GM21447 (cell line): ENCODE data around the gene SBF1.
A peak's percentile ranks its signal among the peaks of the same experiment; 100 is the strongest.

Source experiments
- ATAC-seq: cut with Tn5 transposase; IDR thresholded peaks from one replicate; pipeline ENCODE4 v1.9.1; 2021; ENCODE audit not compliant: unreplicated experiment

Gene SBF1

DNA sequence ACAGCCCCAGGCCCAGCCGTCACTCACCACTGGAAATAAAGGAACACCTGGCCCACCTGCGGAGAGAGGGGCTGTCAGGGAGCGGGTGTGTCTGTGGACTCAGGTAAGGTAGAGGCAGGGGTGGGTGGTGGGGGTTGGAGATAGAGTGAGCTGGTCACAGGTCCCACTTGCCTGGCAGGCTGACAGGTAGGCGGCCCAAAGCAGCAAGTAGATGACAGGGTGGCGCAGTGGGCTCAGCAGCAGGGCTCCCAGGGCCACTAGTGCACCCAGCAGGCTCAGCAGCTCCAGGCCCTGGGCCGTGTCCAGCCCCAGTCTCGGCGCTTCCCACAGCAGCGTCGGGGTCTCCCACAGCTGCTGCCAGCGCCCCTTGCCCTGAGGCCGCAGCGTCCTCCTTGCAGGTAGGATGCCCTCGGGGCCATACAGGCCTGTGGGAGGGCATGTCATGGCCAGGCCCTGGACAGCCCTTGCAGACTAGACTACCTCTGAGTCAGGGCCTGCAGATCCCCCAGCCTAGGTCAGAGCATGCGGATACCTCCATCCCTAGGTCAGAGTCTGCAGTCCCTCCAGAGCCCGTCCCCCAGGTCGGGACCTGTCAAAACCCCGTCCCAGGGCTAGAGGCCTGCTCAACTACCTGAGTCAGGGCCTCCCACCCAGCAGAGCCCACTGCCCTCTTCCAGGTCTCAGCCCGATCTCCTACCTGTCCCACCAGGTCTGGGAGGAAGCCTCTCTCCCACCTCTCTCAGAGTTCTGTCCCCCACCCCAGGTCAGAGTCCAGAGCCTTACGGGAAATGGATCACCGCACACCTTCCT, 32.0 kb upstream of the SBF1 start:
- ATAC-seq: peak; percentile 4

GRCh38 chr22:50505776-50506610, 31.2 kb upstream of the SBF1 start:
- ATAC-seq: no peak

DNA sequence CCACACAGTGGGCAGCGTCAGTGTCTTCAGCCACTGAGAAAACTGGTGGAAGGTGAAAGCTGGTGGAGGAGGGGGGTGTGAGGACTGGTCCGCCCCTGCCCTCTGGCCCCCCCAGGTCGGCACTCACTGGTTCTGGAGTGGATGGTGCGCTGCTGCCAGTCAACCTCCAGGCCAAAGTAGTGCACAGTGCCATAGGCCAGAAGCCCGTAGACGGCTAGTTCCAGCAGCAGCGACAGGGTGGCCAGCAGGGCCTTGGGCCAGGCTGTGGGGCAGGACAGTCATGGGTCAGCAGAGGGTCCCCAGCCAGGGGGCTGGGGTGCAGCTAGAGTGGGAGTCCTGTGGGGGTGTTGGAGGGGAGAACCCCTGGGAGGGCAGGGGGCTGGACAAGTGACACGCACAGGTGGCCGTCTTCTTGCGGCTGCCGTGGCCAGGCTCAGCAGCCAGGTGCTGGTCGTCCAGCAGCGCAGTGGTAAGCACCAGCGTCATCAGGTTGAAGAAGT, 30.5 kb upstream of the SBF1 start:
- no peak for ATAC-seq

DNA sequence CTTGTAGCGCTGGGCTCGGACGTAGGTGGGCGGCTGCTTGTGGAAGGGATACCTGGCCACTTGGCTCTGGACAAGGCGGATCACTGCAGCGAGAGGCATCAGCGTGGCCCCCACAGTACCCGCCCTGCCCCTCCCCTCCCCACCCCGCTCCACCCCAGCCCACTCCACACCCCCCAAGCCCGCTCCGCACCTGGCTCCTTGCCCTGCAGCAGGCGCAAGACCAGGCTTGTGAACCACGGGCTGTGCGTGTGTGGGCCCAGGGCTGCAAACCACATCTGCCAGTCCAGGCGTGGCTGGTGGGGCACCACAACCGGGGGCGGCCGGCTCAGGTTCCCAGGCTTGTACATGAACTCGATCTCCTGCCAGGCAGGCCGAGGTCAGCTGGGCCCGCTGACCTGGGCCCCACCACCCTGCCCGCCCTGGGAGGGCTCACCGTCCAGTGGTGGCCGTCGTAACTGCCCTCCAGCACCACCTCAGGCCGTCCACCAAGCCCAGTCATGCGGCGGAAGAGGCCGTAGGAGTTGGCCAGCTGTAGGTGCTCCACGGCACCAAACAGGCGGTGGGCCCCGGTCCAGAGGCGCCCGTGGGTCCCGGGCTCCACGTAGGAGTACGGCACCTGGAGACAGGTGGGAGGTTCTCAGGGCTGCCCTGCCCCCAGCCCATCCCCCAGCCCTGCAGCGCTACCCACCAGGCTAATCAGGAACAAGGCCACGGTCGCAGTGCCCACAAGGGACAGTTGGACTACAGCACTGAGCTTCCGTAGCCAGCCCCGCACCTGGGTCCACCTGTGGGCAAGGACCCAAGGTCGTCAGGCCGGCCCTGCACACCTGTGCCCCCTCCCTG, 29.8 kb upstream of the SBF1 start:
- no peak for ATAC-seq

GRCh38 chr22:50503475-50504145, 28.8 kb upstream of the SBF1 start:
- no peak for ATAC-seq

GRCh38 chr22:50502628-50503474, 28.0 kb upstream of the SBF1 start:
- ATAC-seq: no peak

DNA sequence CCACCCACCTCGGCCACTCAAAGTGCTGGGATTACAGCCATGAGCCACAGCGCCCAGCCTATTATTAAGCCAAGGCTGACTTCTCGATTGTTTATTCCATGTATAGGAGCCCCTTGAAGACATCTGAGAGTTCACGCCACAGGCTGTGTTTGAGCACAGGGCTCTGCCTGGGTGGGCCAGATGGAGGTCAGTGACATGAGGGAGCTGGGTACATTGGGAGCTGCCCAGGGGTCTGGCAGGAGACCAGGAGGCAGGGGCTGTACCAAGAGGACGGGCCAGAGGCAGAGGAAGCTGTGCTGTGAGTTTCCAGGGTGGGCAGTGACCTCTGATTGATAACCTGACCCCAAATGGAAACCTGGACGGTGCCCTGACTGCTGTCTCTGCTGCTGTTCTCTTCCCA, 27.3 kb upstream of the SBF1 start:
- ATAC-seq: no peak

DNA sequence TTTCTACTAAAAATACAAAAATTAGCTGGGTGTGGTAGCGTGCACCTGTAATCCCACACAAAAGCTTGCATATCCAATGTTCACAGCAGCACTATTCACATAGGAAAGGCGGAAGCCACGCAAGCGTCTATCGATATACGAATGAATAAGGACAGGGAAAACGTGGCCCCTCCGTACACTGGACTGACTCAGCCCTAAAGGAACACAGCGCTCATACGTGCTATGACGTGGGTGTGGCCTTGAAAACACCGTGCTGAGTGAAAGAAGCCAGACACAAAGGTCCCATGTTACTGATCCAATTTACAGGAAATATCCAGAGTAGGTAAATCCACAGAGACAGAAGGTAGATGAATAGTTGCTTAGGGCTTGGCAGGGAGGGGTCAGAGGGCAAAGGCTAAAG, 25.6 kb upstream of the SBF1 start:
- ATAC-seq: no peak

DNA sequence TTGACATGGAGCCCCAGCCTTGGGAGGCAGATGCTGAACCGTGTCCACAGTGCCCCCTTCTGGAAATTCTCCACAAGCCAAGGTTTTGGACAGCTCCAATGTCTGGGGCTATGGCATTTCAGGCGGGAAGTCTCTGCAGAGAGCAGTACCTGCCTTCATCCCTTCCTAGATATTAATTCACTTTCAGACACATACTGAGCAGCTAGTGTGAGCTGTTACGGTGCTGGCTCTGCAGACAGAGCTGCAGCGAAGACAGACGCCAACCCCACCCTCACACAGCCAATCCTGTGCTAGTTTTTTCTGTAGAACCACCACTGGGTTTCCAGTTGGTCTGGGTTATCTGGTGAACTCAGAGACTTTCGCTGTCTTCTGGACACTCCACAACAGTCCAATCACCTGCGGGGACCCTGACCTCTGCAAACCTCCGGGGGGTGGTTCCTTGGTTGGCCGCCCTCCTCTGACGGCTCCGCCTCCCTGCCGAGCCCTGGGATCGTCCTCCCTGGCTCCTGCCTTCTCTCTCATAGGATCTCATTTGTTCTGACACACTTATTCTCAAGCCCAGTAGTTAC, 23.6 kb upstream of the SBF1 start:
- no peak for ATAC-seq

DNA sequence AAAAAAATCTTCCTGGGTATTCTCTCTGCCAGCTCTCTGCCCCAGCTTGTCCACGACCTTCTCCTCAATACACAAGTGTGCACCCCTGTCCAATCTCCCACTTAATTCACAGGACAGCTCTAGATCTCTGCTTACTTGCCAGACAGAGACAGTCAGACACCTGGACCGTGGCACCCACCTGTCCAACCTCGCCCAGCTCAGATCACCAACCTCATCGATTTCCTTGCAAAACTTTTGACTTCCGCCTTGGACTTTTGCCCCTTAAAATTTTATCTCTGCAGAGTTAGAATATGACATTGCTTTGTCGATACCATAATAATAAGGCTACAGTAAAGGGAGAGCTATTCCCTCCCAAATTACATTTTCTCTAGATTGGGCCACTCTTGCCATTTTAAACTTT, 22.3 kb upstream of the SBF1 start:
- ATAC-seq: no peak

GRCh38 chr22:50490531-50491308, 15.9 kb upstream of the SBF1 start:
- no peak for ATAC-seq

DNA sequence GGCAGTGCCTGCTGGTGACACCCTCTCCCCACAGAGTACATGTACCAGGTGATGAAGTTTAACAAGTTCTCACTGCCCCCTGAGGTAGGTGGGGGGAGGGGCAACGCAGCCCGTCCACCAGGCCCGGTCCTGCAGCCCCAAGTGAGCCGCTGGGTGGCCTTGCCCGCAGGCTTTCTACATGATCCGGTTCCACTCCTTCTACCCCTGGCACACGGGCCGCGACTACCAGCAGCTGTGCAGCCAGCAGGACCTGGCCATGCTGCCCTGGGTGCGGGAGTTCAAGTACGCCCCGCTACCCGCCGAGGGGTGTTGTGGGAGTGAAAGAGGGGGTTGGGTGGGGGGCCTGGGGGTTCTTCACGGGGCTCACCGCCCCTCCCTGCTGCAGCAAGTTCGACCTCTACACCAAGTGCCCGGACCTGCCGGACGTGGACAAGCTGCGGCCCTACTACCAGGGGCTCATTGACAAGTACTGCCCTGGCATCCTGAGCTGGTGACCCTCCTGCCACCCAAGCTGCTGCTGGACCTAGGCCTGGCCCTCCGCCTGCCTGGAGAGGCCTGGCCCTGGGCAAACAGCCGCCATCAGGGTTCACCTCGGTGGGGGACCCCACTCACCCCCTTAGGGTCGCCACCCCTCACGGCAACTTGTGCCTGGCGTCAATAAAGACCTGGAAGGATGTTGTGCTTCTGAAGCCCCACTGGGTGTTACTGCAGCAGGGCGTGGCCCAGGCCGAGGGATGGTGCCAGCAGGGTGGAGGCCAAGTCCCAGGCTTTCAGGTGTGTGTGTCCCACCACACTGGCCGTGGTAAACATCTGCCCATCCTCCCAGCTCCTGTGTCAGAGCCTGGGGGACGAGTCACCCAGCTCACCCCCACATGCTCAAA, 14.8 kb upstream of the SBF1 start:
- ATAC-seq: no peak

DNA sequence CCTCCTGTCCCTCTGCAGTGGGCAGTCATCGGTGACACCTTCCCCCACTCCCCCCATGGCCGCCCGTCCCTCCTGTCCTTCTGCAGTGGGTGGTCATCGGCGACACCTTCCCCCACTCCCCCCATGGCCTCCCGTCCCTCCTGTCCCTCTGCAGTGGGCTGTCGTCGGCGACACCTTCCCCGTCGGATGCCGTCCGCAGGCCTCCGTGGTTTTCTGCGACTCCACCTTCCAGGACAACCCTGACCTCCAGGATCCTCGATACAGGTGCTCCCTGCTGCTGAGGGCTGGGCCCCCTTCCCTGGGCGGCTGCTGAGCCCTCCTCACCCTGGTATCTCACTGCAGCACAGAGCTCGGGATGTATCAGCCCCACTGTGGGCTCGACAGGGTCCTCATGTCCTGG, 14.1 kb upstream of the SBF1 start:
- ATAC-seq: no peak

- no peak for ATAC-seq
These were observed 13.3 kb upstream of the SBF1 start for GRCh38 chr22:50488006-50488677.

- ATAC-seq: no peak
These were observed 12.6 kb upstream of the SBF1 start for GRCh38 chr22:50487290-50488005.

DNA sequence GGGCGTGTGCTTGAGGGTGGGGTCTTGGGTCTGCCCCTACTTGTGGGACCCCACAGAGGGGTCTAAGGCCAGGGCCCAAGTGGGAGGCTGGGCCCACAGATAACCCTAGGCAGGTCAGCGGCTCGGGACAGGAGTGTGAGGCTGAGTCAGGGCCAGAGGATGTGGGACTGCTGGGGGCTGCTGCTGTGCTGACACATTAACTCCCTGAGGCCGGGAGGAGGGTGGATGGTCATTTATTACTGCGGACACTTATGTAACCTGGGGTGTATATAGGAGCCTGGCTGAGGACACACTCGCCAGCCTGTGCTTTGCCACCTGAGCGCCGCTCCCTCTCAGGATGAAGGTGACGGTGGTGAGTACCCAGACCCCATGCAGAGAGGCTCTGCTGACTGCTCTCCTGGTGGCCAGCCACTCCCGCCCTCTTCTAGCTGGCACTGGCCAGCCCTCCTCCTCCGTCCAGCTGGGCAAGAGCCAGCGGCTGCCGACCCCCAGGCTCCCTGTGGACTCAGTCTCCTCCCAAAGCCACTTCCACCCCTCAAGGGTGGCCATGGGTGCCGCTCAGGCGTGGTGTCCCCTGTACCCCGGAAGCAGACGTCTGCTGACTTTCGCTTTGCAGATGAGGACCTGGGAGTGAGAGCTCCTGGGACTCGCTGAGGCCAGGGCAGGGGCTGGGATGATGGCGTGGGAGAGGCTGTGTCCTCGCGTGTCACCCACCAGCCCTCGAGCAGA, 11.9 kb upstream of the SBF1 start, which contains the start of gene MIOX:
TSS of gene MIOX (plus strand) at position 299 of the 729 bp plus-strand sequence. CDS start at position 338, 39 bp downstream.
- ATAC-seq: no peak
